Measurements from ENCODE around the gene CACNG6. TPM values are rescaled to one million over a fixed set of nuclear protein-coding genes. Genes with fewer than 3 reads are reported as not detected.

The CACNG6 gene
- total RNA-seq, 6 experiments from 2014 or later: not detected

DNA sequence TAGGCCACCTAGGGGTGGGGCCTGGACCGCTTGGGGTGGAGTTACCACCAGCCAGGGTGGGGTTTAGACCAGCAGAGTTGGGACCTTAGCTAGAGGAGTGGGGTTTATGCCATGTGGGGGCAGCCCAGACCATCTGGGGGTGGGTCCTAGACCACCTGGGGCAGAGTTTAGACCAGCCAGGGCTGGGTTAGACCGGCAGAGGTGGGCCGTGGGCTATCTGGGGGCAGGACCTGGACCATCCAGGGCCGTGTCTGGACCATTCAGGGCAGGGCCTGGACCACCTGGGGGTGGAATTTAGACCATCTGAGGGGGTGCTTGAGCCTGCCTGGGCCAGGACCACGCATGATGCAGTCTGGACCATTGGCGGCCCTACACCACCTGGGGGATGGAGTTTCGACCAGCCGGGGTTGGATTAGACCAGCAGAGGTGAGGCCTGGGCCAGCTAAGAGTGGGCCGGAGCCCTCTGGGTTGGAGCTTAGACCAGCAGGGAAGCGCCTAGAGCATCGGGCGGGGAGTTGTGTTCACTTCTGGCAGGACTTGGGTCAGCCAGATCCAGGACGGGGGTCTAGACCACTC lies 10.0 kb upstream of the CACNG6 start:
- Histone ChIP-seq H3K27me3 (peaks cover 0 to 21% of the 10 kb centered on the region in 2 donors), H3K9me3 (no peaks in the 10 kb centered on the region), H3K4me1 (no peaks in the 10 kb centered on the region), H3K36me3 (no peaks in the 10 kb centered on the region), H3K4me3 (no peak overlapping the region), H3K27ac (no peak overlapping the region)
- TF ChIP-seq, protein P1, sequence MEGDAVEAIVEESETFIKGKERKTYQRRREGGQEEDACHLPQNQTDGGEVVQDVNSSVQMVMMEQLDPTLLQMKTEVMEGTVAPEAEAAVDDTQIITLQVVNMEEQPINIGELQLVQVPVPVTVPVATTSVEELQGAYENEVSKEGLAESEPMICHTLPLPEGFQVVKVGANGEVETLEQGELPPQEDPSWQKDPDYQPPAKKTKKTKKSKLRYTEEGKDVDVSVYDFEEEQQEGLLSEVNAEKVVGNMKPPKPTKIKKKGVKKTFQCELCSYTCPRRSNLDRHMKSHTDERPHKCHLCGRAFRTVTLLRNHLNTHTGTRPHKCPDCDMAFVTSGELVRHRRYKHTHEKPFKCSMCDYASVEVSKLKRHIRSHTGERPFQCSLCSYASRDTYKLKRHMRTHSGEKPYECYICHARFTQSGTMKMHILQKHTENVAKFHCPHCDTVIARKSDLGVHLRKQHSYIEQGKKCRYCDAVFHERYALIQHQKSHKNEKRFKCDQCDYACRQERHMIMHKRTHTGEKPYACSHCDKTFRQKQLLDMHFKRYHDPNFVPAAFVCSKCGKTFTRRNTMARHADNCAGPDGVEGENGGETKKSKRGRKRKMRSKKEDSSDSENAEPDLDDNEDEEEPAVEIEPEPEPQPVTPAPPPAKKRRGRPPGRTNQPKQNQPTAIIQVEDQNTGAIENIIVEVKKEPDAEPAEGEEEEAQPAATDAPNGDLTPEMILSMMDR (IDR thresholded peaks at IDR 0.05): no peak
- TF ChIP-seq POLR2A (IDR thresholded peaks at IDR 0.05): no peak
- intact Hi-C loops (cut with DNase I): no loop called here
- ATAC-seq (no peak), DNase-seq (no peak)
- WGBS (ENCODE audit: insufficient coverage, low coverage, low lambda C conversion rate, missing lambda C conversion rate): no CpG with 5 or more reads among the region's 13 CpGs

DNA sequence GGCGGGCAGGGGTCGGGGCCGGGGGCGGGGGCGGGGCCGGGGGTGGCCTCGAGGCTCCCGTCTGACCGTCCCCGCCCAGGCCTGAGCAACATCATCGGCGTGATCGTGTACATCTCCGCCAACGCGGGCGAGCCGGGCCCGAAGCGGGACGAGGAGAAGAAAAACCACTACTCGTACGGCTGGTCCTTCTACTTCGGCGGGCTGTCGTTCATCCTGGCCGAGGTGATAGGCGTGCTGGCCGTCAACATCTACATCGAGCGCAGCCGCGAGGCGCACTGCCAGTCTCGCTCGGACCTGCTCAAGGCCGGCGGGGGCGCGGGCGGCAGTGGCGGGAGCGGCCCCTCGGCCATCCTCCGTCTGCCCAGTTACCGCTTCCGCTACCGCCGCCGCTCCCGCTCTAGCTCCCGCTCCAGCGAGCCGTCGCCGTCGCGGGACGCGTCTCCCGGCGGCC lies 9.4 kb upstream of the CACNG6 start:
- H3K4me3 ChIP-seq: no peak overlapping the region
- intact Hi-C loops (cut with DNase I): no loop called here
- no peaks in the 10 kb centered on the region for H3K9me3 ChIP-seq
- no peak for TF ChIP-seq POLR2A (IDR thresholded peaks at IDR 0.05)
- TF ChIP-seq, protein P1 (IDR thresholded peaks at IDR 0.05): no peak
- H3K36me3 ChIP-seq: no peaks in the 10 kb centered on the region
- no peak for DNase-seq
- no peaks in the 10 kb centered on the region for H3K4me1 ChIP-seq
- ATAC-seq: no peak
- peaks cover 0 to 19% of the 10 kb centered on the region in 2 donors for H3K27me3 ChIP-seq
- WGBS (ENCODE audit: insufficient coverage, low coverage, low lambda C conversion rate, missing lambda C conversion rate): no CpG with 5 or more reads among the region's 62 CpGs
- H3K27ac ChIP-seq: no peak overlapping the region

DNA sequence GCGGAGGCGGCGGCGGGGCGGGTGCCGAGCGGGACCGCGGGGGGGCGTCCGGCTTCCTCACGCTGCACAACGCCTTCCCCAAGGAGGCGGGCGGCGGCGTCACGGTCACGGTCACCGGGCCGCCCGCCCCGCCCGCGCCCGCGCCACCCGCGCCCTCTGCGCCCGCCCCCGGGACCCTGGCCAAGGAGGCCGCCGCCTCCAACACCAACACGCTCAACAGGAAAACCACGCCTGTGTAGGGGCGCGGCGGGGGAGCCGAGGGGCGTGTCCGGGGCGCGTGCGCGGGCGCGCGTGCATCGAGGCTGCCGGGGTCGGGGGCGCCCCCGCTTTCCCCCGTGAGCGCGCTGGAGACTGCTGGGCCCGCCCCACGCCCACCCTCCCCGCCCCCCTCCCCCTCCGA lies 8.8 kb upstream of the CACNG6 start:
- H3K4me1 ChIP-seq: no peaks in the 10 kb centered on the region
- H3K27ac ChIP-seq: no peak overlapping the region
- WGBS (ENCODE audit: insufficient coverage, low coverage, low lambda C conversion rate, missing lambda C conversion rate): no CpG with 5 or more reads among the region's 61 CpGs
- no peak for TF ChIP-seq POLR2A (IDR thresholded peaks at IDR 0.05)
- TF ChIP-seq, protein P1 (IDR thresholded peaks at IDR 0.05): no peak
- no peaks in the 10 kb centered on the region for H3K36me3 ChIP-seq
- H3K4me3 ChIP-seq: no peak overlapping the region
- H3K27me3 ChIP-seq: peaks cover 0 to 15% of the 10 kb centered on the region in 2 donors
- ATAC-seq: peak in 3 of 4 donors; percentile 5 to 16 (median 14)
- intact Hi-C loops (cut with DNase I): no loop called here
- peak in 1 of 3 donors; percentile 45 for DNase-seq
- no peaks in the 10 kb centered on the region for H3K9me3 ChIP-seq

DNA sequence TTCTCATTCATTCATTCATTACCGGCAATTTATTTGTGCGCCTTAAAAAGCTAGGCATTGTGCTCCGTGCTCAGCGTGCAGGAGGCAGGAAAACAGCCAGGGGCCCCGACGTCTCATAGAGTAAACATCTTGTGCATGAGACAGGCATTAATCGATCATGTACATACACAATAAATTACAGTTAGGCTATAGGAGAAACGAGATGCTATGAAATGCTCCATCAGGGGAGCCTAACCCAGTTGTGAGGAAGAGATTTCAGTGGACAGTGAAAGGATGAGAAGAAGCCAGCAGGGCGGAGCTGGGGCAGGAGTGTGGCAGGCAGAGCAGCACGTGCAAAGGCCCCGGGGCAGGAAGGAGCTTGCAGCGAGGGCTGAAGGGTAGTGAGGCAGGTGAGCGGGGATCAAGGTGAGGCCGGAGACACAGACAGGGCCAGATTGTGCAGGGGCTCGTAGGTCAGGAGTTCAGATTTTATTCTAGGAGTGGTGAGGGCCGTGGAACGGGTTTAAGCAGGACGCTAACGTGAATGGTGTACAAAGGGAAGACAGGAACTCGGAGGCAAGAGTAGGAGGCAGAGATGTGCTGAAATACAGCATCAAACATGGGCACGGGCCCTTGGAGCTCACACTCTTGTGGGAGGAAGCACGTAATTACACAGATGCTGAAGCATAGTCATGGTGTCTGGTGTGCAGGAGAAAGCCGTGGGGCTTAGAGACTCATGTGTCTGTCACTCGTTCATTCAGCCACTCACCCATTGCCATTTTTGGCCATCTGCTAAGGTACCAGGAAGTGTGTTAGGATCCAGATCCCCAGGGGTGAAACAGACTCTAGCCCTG lies 7.8 kb upstream of the CACNG6 start:
- Histone ChIP-seq H3K9me3 (no peaks in the 10 kb centered on the region), H3K27me3 (peaks cover 0 to 6% of the 10 kb centered on the region in 2 donors), H3K4me3 (no peak overlapping the region), H3K27ac (no peak overlapping the region), H3K36me3 (no peaks in the 10 kb centered on the region), H3K4me1 (no peaks in the 10 kb centered on the region)
- DNase-seq: no peak
- ATAC-seq: no peak
- TF ChIP-seq POLR2A (IDR thresholded peaks at IDR 0.05): no peak
- TF ChIP-seq, protein P1 (IDR thresholded peaks at IDR 0.05): no peak
- intact Hi-C loops (cut with DNase I): no loop called here
- 84% methylated on average over 15 of the region's 24 CpGs for WGBS (ENCODE audit: insufficient coverage, low coverage, low lambda C conversion rate, missing lambda C conversion rate)
